RWPE1 (cell line): ENCODE measurements around the gene CHAF1B.
A peak's percentile ranks its signal among the peaks of the same experiment; 100 is the strongest.
"Not testable (repeated sequence)": the region's sequence is repeated elsewhere in the genome, so short reads cannot be mapped to it uniquely, and the experiment has no call there.

Experiments
- CTCF ChIA-PET: fragments of 350-600 bp; sonication (Branson Sonifier 250); formaldehyde crosslinking; extraction: SDS; loops from one replicate; lab custom pipeline; 2021; lab: Yijun Ruan, JAX
- POLR2A ChIA-PET: fragments of 400-600 bp; formaldehyde crosslinking; extraction: SDS; loops from one replicate; lab custom pipeline; 2020; ENCODE audit warnings: antibody characterized with exemption; ENCODE audit not compliant: low non-redundant PET; lab: Yijun Ruan, JAX
- DNase-seq: peaks from one replicate; pipeline ENCODE4 v3.0.0; 2012; ENCODE audit warnings: low spot score
- H3K27ac ChIP-seq: fragments of 450-650 bp; 2 replicates; pipeline ENCODE4 v1.5.1; 2017
- TF ChIP-seq, protein P1 (sequence below): fragments of 450-650 bp; conservative IDR thresholded peaks from 2 replicates; pipeline ENCODE4 v1.5.1; 2017; ENCODE audit warnings: low read depth, mild to moderate bottlenecking

CHAF1B gene

DNA sequence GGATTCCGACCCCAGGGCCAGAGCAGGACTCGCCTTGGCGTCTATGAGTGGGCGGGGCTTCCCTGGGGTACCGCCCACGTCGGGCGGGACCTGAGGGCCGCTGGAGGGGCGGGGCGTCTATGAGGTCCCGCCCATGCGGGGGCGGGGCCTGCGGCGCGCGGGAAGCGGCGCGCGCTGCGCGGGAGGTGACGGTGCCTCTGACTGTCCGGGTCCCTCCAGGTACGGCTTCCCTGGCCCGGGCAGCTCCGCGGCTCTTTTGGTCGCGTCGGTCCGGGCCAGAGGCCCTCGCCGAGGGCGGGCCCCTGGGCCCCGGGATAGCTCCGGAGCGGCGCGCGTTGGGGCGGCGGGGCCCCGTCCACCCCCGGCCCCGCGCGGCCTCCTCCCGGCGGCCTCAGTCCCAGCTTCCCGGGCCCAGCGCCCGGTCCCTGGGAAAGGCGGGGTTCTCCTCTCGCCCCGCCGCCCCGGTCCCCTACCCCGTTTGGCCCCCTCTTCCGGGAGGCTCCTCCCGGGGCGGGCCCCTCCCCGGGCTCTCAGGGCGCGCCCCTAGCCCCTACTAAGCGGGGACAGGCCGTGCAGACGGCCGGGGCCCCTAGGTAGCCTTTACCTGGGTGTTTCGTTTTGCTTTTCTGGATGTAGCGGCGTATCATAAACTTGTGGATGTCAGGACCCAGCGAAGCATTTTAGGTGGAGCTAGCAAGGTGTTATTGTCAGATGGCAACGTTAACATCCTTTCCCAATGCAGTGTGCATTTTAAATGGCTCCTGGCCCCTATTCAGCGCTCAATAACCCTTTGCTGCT is at the start of gene CHAF1B:
Gene CHAF1B (plus strand): TSS at position 160 of the 798 bp plus-strand sequence. CDS start 745 bp downstream, outside the sequence.
- POLR2A ChIA-PET = interaction anchor here (0.6 kb wide), 1 partner anchor 325 kb away, joined by 3 read pairs; the partner anchor contains the start of gene SETD4
- TF ChIP-seq, protein P1, sequence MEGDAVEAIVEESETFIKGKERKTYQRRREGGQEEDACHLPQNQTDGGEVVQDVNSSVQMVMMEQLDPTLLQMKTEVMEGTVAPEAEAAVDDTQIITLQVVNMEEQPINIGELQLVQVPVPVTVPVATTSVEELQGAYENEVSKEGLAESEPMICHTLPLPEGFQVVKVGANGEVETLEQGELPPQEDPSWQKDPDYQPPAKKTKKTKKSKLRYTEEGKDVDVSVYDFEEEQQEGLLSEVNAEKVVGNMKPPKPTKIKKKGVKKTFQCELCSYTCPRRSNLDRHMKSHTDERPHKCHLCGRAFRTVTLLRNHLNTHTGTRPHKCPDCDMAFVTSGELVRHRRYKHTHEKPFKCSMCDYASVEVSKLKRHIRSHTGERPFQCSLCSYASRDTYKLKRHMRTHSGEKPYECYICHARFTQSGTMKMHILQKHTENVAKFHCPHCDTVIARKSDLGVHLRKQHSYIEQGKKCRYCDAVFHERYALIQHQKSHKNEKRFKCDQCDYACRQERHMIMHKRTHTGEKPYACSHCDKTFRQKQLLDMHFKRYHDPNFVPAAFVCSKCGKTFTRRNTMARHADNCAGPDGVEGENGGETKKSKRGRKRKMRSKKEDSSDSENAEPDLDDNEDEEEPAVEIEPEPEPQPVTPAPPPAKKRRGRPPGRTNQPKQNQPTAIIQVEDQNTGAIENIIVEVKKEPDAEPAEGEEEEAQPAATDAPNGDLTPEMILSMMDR = no peak
- DNase-seq = peak; percentile 93
- CTCF ChIA-PET = interaction anchor here (0.7 kb wide), 1 partner anchor 1116 kb away, joined by 3 read pairs; no protein-coding TSS in a partner anchor
- H3K27ac ChIP-seq = peak within 1 kb of the TSS; percentile 83

DNA sequence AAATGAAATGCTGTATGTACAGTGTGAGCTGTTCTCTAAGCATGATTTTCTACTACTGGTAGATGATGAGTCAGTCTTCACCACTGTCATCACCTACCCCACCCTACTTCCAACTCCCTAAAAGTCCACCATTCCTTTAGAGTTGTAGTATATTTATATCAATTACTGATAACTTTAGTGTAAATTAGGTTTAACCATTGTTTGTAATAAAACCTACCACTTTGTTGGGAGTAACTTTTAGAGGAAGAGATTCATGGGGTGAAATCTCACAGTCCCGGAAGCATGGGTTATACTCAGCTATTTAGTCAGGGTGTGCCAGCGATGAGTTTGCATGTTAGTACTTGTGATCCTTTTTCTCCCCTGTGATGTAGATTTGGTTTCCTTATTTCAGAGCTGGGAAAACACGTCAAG is 48.1 kb upstream of the CHAF1B start:
- no peak overlapping the region for H3K27ac ChIP-seq
- TF ChIP-seq, protein P1 = no peak
- DNase-seq = peak; percentile 91
- ChIA-PET POLR2A (interaction anchor here (0.6 to 0.8 kb wide), 2 partner anchors 17 to 22 kb away, joined by 5 to 7 read pairs; partner anchors contain the start of gene MORC3), CTCF (no interaction called here)

DNA sequence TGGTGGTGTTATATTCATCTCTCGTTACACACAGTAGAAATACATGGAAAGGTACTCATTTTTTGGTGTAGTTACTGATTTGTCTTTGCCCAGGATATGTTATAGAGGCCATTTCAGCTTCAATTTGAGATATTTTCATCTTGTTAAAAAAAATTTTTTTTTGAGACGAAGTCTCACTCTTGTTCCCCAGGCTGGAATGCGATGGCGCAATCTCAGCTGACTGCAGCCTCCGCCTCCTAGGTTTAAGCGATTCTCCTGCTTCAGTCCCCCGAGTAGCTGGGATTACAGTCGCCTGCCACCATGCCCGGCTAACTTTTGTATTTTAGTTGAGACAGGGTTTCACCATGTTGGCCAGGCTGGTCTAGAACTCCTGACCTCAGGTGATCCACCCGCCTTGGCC is 46.2 kb upstream of the CHAF1B start:
- CTCF ChIA-PET = no interaction called here
- no peak overlapping the region for H3K27ac ChIP-seq
- TF ChIP-seq, protein P1 = no peak
- POLR2A ChIA-PET = no interaction called here
- no peak for DNase-seq

DNA sequence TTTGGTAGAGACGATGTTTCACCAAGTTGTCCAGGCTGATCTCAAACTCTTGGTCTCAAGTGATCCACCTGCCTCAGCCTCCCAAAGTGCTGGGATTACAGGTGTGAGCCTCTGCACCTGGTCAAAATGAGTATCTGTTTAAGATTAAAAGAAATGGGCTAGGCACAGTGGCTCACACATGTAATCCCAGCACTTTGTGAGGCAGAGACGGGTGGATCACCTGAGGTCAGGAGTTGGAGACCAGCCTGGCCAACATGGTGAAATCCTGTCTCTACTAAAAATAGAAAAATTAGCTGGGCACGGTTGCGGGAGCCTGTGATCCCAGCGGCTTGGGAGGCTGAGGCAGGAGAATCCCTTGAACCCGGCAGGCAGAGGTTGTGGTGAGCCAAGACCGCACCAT is 42.6 kb upstream of the CHAF1B start:
- CTCF ChIA-PET, POLR2A ChIA-PET, DNase-seq: not testable (repeated sequence)
- peak overlapping the region; percentile 32 for H3K27ac ChIP-seq

DNA sequence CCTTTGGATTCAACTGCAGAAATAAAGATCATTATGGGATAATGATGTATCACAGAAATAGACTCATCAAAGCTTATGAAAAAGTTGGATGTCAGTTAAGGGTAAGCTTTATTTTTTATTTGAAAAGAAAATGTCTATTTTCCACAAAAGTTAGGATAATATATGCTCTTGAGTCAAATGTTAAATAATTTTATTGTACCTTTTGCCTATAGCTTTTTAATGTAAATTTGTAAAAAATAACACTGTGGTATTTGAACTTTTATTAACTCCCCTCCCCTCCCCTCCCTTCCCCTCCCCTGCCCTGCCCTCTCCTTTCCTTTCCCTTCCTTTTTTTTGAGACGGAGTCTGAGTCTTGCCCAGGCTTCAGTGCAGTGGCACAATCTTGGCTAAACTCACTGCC is 40.3 kb upstream of the CHAF1B start:
- DNase-seq = no peak
- TF ChIP-seq, protein P1 = no peak
- POLR2A ChIA-PET = no interaction called here
- CTCF ChIA-PET = no interaction called here
- no peak overlapping the region for H3K27ac ChIP-seq

DNA sequence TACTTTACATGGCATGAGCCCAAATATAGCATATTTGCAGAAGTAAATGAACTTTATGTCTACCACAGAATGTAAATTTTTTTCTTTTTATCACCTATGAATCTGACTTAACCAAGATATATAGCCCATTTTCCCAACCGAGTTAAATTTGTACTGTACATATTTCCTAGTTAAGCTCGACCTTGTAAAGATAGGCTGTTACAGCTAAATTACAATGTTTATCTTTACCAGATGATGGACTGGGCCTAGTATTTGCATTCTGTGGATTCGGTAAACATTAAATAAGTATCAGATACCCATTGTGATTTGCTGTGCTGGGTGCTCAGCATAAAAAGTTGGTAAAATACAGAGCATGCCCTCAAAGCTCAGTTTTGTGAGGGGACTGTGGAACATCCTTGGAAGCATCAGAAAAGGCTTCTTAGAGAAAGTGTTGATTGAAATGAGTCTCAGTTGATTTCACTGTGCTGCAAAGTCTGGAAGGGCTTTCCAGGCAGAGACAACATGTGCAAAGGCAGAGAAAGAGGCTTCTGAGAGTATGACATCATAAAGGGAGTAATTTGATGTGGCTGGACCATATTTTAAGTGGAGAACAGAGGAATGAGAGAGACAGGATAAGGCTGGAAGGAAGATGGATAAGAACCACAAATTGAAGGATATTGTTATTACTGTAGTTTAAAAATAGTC is 37.8 kb upstream of the CHAF1B start:
- ChIA-PET POLR2A (interaction anchor here (0.5 kb wide), 1 partner anchor 12 kb away, joined by 4 read pairs; no protein-coding TSS in a partner anchor), CTCF (interaction anchor here (0.6 to 0.7 kb wide), 2 partner anchors 146 to 694 kb away, joined by 3 read pairs; no protein-coding TSS in a partner anchor)
- TF ChIP-seq, protein P1 = no peak
- no peak overlapping the region for H3K27ac ChIP-seq
- no peak for DNase-seq
